Measurements from ENCODE around the gene NOL3.

NOL3 gene

GRCh38 chr16:67187175-67187890, 17.0 kb downstream of the NOL3 start:
- no peaks in the 10 kb centered on the region for H3K36me3 Mint-ChIP-seq (ENCODE audit: low read depth)
- peaks cover 10% of the 10 kb centered on the region for H3K27me3 Mint-ChIP-seq (ENCODE audit: low read depth)
- H3K9me3 Mint-ChIP-seq: no peaks in the 10 kb centered on the region
- TF ChIP-seq CTCF (IDR thresholded peaks at IDR 0.05; ENCODE audit: unreplicated experiment in 3 of 3): no peak
- H3K27ac Mint-ChIP-seq: no peak overlapping the region
- H3K4me1 Mint-ChIP-seq: peaks cover 18% of the 10 kb centered on the region
- no peak overlapping the region for H3K4me3 Mint-ChIP-seq

GRCh38 chr16:67188323-67188722, 18.0 kb downstream of the NOL3 start:
- no peaks in the 10 kb centered on the region for H3K36me3 Mint-ChIP-seq (ENCODE audit: low read depth)
- peak overlapping the region in 1 of 3 experiments; percentile 57 for H3K4me3 Mint-ChIP-seq
- H3K27ac Mint-ChIP-seq: no peak overlapping the region
- no peaks in the 10 kb centered on the region for H3K9me3 Mint-ChIP-seq
- H3K4me1 Mint-ChIP-seq: peaks cover 26% of the 10 kb centered on the region
- no peak for TF ChIP-seq CTCF (IDR thresholded peaks at IDR 0.05; ENCODE audit: unreplicated experiment in 3 of 3)
- peaks cover 10% of the 10 kb centered on the region for H3K27me3 Mint-ChIP-seq (ENCODE audit: low read depth)

- no peaks in the 10 kb centered on the region for H3K9me3 Mint-ChIP-seq
- no peak for TF ChIP-seq CTCF (IDR thresholded peaks at IDR 0.05; ENCODE audit: unreplicated experiment in 3 of 3)
- no peak overlapping the region for H3K27ac Mint-ChIP-seq
- peaks cover under 1% of the 10 kb centered on the region for H3K36me3 Mint-ChIP-seq (ENCODE audit: low read depth)
- H3K4me1 Mint-ChIP-seq: peaks cover 30% of the 10 kb centered on the region
- peaks cover 10% of the 10 kb centered on the region for H3K27me3 Mint-ChIP-seq (ENCODE audit: low read depth)
- H3K4me3 Mint-ChIP-seq: no peak overlapping the region
Observed at GRCh38 chr16:67188798-67189197, 18.5 kb downstream of the NOL3 start.

GRCh38 chr16:67190041-67190440, 19.7 kb downstream of the NOL3 start, which contains the start of gene EXOC3L1:
Gene EXOC3L1, minus strand, starts transcription at chr16:67190136. Its CDS starts 460 bp downstream, at chr16:67189676.
- Mint-ChIP-seq H3K4me1 (peaks cover 33% of the 10 kb centered on the region), H3K27ac (peak within 1 kb of the TSS in 2 of 3 experiments; percentile 6 to 23), H3K36me3 (ENCODE audit: low read depth) (peaks cover 10% of the 10 kb centered on the region), H3K9me3 (no peaks in the 10 kb centered on the region), H3K4me3 (peak within 1 kb of the TSS; percentile 86 to 93 (median 89)), H3K27me3 (ENCODE audit: low read depth) (peaks cover 9% of the 10 kb centered on the region)
- TF ChIP-seq CTCF (IDR thresholded peaks at IDR 0.05; ENCODE audit: unreplicated experiment in 3 of 3): no peak

- Mint-ChIP-seq H3K9me3 (no peaks in the 10 kb centered on the region), H3K4me1 (peaks cover 26% of the 10 kb centered on the region), H3K27me3 (ENCODE audit: low read depth) (peaks cover 3% of the 10 kb centered on the region), H3K36me3 (ENCODE audit: low read depth) (peaks cover 16% of the 10 kb centered on the region), H3K4me3 (peak overlapping the region; percentile 86 to 93 (median 89)), H3K27ac (peak overlapping the region in 2 of 3 experiments; percentile 6 to 23)
- no peak for TF ChIP-seq CTCF (IDR thresholded peaks at IDR 0.05; ENCODE audit: unreplicated experiment in 3 of 3)
Observed at GRCh38 chr16:67190448-67191399, 20.4 kb downstream of the NOL3 start.
